Ectodermal cell (in vitro differentiated cells): ENCODE measurements around the gene YIF1A.

ENCODE experiments used
- H3K27ac ChIP-seq: 2 replicates; pipeline ENCODE4 v1.7.0; 2013; ENCODE audit warnings: mild to moderate bottlenecking, low read depth, low read length; ENCODE audit not compliant: insufficient read depth, poor library complexity, severe bottlenecking
- H3K27me3 ChIP-seq: 2 replicates; pipeline ENCODE4 v1.7.0; 2013; ENCODE audit warnings: mild to moderate bottlenecking, low read length; ENCODE audit not compliant: insufficient read depth, control insufficient read depth, poor library complexity, severe bottlenecking
- H3K36me3 ChIP-seq: one replicate; pipeline ENCODE4 v1.7.0; 2013; ENCODE audit warnings: low read length; ENCODE audit not compliant: control insufficient read depth, insufficient read depth
- H3K4me1 ChIP-seq: one replicate; pipeline ENCODE4 v1.7.0; 2013; ENCODE audit warnings: low read length; ENCODE audit not compliant: control insufficient read depth, insufficient read depth
- H3K4me3 ChIP-seq: 2 replicates; pipeline ENCODE4 v1.7.0; 2013; ENCODE audit warnings: low read depth, low read length, control low read depth; ENCODE audit not compliant: insufficient read depth
- H3K9me3 ChIP-seq: 2 replicates; pipeline ENCODE4 v1.7.0; 2013; ENCODE audit warnings: mild to moderate bottlenecking, low read length, moderate library complexity; ENCODE audit not compliant: control insufficient read depth
- WGBS, 2 experiments: methylation state at CpG; one replicate each; pipeline ENCODE4 v1.1.7; 2013; ENCODE audit warnings: missing lambda C conversion rate in 2 of 2; 5-methylcytosine and 5-hydroxymethylcytosine counted together

The YIF1A gene

GRCh38 chr11:66332371-66333219 is 43.7 kb upstream of the YIF1A start:
- Histone ChIP-seq H3K9me3 (no peaks in the 10 kb centered on the region), H3K27ac (no peak overlapping the region), H3K4me1 (peaks cover 20% of the 10 kb centered on the region), H3K27me3 (peaks cover 12% of the 10 kb centered on the region), H3K4me3 (no peak overlapping the region), H3K36me3 (no peaks in the 10 kb centered on the region)
- 82% methylated on average over 18 of the region's 18 CpGs for WGBS, 2 experiments

- WGBS, 2 experiments: 90 to 93% methylated on average over 12 of the region's 12 CpGs
- Histone ChIP-seq H3K9me3 (no peaks in the 10 kb centered on the region), H3K4me1 (peaks cover 13% of the 10 kb centered on the region), H3K27me3 (peaks cover 12% of the 10 kb centered on the region), H3K36me3 (no peaks in the 10 kb centered on the region), H3K4me3 (no peak overlapping the region), H3K27ac (no peak overlapping the region)
These were observed 42.8 kb upstream of the YIF1A start for GRCh38 chr11:66331542-66332370.

GRCh38 chr11:66330931-66331330 is 42.0 kb upstream of the YIF1A start:
- H3K9me3 ChIP-seq: no peaks in the 10 kb centered on the region
- 83 to 84% methylated on average over 10 of the region's 10 CpGs for WGBS, 2 experiments

GRCh38 chr11:66329165-66329673 is 40.3 kb upstream of the YIF1A start:
- WGBS, 2 experiments: 89 to 98% methylated on average over 3 of the region's 3 CpGs
- Histone ChIP-seq H3K36me3 (no peaks in the 10 kb centered on the region), H3K27ac (no peak overlapping the region), H3K4me3 (no peak overlapping the region), H3K4me1 (peaks cover 20% of the 10 kb centered on the region), H3K9me3 (no peaks in the 10 kb centered on the region), H3K27me3 (peaks cover 6% of the 10 kb centered on the region)

More at GRCh38 chr11:66330931-66331330, 42.0 kb upstream of the YIF1A start:
- H3K36me3 ChIP-seq: no peaks in the 10 kb centered on the region
- H3K27me3 ChIP-seq: peaks cover 12% of the 10 kb centered on the region
- H3K4me1 ChIP-seq: peaks cover 12% of the 10 kb centered on the region
- no peak overlapping the region for H3K27ac ChIP-seq
- H3K4me3 ChIP-seq: no peak overlapping the region

- no peak overlapping the region for H3K4me3 ChIP-seq
- peaks cover 6% of the 10 kb centered on the region for H3K27me3 ChIP-seq
- no peaks in the 10 kb centered on the region for H3K9me3 ChIP-seq
- no peaks in the 10 kb centered on the region for H3K36me3 ChIP-seq
- peaks cover 21% of the 10 kb centered on the region for H3K4me1 ChIP-seq
- WGBS, 2 experiments: 17 to 18% methylated on average over 19 of the region's 19 CpGs
- no peak overlapping the region for H3K27ac ChIP-seq
These were observed 39.6 kb upstream of the YIF1A start for GRCh38 chr11:66328302-66329144.

GRCh38 chr11:66328031-66328301 is 39.0 kb upstream of the YIF1A start:
- Histone ChIP-seq H3K27me3 (peaks cover 6% of the 10 kb centered on the region), H3K9me3 (no peaks in the 10 kb centered on the region), H3K36me3 (no peaks in the 10 kb centered on the region), H3K4me3 (no peak overlapping the region), H3K4me1 (peaks cover 21% of the 10 kb centered on the region), H3K27ac (no peak overlapping the region)
- 91 to 94% methylated on average over 3 of the region's 3 CpGs for WGBS, 2 experiments

GRCh38 chr11:66327171-66328030 is 38.5 kb upstream of the YIF1A start:
- no peaks in the 10 kb centered on the region for H3K9me3 ChIP-seq

GRCh38 chr11:66326261-66327111 is 37.5 kb upstream of the YIF1A start:
- H3K27ac ChIP-seq: no peak overlapping the region
- no peaks in the 10 kb centered on the region for H3K9me3 ChIP-seq
- 79 to 81% methylated on average over 21 of the region's 21 CpGs for WGBS, 2 experiments
- peaks cover 21% of the 10 kb centered on the region for H3K4me1 ChIP-seq
- H3K36me3 ChIP-seq: no peaks in the 10 kb centered on the region
- H3K4me3 ChIP-seq: no peak overlapping the region
- H3K27me3 ChIP-seq: peaks cover 6% of the 10 kb centered on the region

More at GRCh38 chr11:66327171-66328030, 38.5 kb upstream of the YIF1A start:
- peaks cover 6% of the 10 kb centered on the region for H3K27me3 ChIP-seq
- no peaks in the 10 kb centered on the region for H3K36me3 ChIP-seq
- H3K4me3 ChIP-seq: no peak overlapping the region
- 89 to 92% methylated on average over 10 of the region's 10 CpGs for WGBS, 2 experiments
- no peak overlapping the region for H3K27ac ChIP-seq
- H3K4me1 ChIP-seq: peaks cover 21% of the 10 kb centered on the region
